Panc1 (cell line): Measurements from ENCODE around the gene TGM1. TPM values are rescaled to one million over a fixed set of nuclear protein-coding genes. Genes with fewer than 3 reads are reported as not detected.
"Not testable (repeated sequence)": the region's sequence is repeated elsewhere in the genome, so short reads cannot be mapped to it uniquely, and the experiment has no call there.

Experiments
- ATAC-seq: fragments of 200-7000 bp; cut with Tn5 transposase; 2 replicates; pipeline ENCODE4 v1.9.1; 2020; ENCODE audit warnings: mild to moderate bottlenecking, moderate library complexity
- BruUV-seq: library from RNA; stranded (reverse); fragments of 400-500 nt; replicated peaks from 2 replicates; lab custom pipeline; 2021; lab: Mats Ljungman, UMichigan
- CTCF ChIA-PET: fragments of 300-600 bp; sonication (Branson Sonifier 250); formaldehyde crosslinking; loops from one replicate; lab custom pipeline; 2022; ENCODE audit warnings: antibody characterized with exemption; lab: Charles Lee
- POLR2A ChIA-PET: fragments of 300-600 bp; sonication (Branson Sonifier 250); formaldehyde crosslinking; loops from one replicate; lab custom pipeline; 2022; ENCODE audit warnings: antibody characterized with exemption; lab: Charles Lee
- DNase-seq: peaks from one replicate; pipeline ENCODE4 v3.0.0-alpha.2; 2010; ENCODE audit warnings: low read depth, low spot score
- H3K27ac ChIP-seq: 2 replicates; pipeline ENCODE4 v1.5.1; 2011; ENCODE audit warnings: mild to moderate bottlenecking, low read length, inconsistent platforms
- H3K27me3 ChIP-seq: fragments of 200-500 bp; sonication (Bioruptor generic); 2 replicates; pipeline ENCODE4 v1.6.0; 2014; ENCODE audit warnings: low read length, inconsistent platforms; ENCODE audit not compliant: control insufficient read depth, insufficient read depth
- H3K36me3 ChIP-seq: fragments of 200-500 bp; sonication (Bioruptor generic); 2 replicates; pipeline ENCODE4 v1.5.1; 2014; ENCODE audit warnings: inconsistent platforms, mild to moderate bottlenecking, low read length, moderate library complexity; ENCODE audit not compliant: control insufficient read depth, insufficient read depth
- H3K4me1 ChIP-seq: 2 replicates; pipeline ENCODE4 v1.5.1; 2011; ENCODE audit warnings: inconsistent platforms, mild to moderate bottlenecking, low read length, moderate library complexity; ENCODE audit not compliant: control insufficient read depth, insufficient read depth
- H3K4me3 ChIP-seq, 2 experiments: 2 replicates each; pipeline ENCODE4 v1.5.1; 2011 to 2012; ENCODE audit warnings: low read depth in 2 of 2, low read length in 2 of 2, mild to moderate bottlenecking in 2 of 2, inconsistent platforms in 1 of 2, moderate library complexity in 1 of 2
- H3K9me3 ChIP-seq: fragments of 200-500 bp; sonication (Bioruptor generic); 2 replicates; pipeline ENCODE4 v1.5.1; 2014; ENCODE audit warnings: low read depth, mild to moderate bottlenecking, inconsistent platforms, low read length, moderate library complexity; ENCODE audit not compliant: control insufficient read depth, insufficient read depth
- CTCF ChIP-seq: fragments of 450-650 bp; IDR thresholded peaks from 2 replicates; pipeline ENCODE4 v1.5.1; 2017; ENCODE audit warnings: mild to moderate bottlenecking
- POLR2AphosphoS5 ChIP-seq: IDR thresholded peaks from 2 replicates; pipeline ENCODE4 v1.6.1; 2012; ENCODE audit warnings: mild to moderate bottlenecking, low read depth, low read length, moderate library complexity
- REST ChIP-seq, 2 experiments: IDR thresholded peaks; 2 replicates each; pipeline ENCODE4 v1.6.1; 2011 to 2012; ENCODE audit warnings: low read depth in 2 of 2, control low read depth in 1 of 2, low read length in 1 of 2, mild to moderate bottlenecking in 1 of 2, moderate library complexity in 1 of 2; ENCODE audit not compliant: insufficient read depth in 1 of 2
- SIN3A ChIP-seq: IDR thresholded peaks from 2 replicates; pipeline ENCODE4 v1.6.1; 2012; ENCODE audit warnings: low read depth, mild to moderate bottlenecking, low read length, moderate library complexity, borderline replicate concordance; ENCODE audit not compliant: insufficient read depth
- TCF7L2 ChIP-seq: IDR thresholded peaks from 2 replicates; pipeline ENCODE4 v1.6.1; 2011; ENCODE audit warnings: mild to moderate bottlenecking, low read depth, low read length, inconsistent platforms
- in situ Hi-C: cut with HindIII; loops from 2 replicates; pipeline ENCODE4 v1.10.0; 2016; ENCODE audit warnings: low sequenced_read_pairs, low pct_unique_long_range_greater_than_20kb
- intact Hi-C: fragments of 100-400 bp; cut with micrococcal nuclease; formaldehyde crosslinking; loops from one replicate; pipeline ENCODE4 v1.10.0; 2022; ENCODE audit not compliant: unreplicated experiment
- total RNA-seq: library from RNA; stranded (reverse); gene quantifications from one replicate; pipeline ENCODE4 v1.2.1, GENCODE V29; 2021; ENCODE audit not compliant: unreplicated experiment

The TGM1 gene
- total RNA-seq, 1 experiment from 2014 or later, result 2.3 TPM

DNA sequence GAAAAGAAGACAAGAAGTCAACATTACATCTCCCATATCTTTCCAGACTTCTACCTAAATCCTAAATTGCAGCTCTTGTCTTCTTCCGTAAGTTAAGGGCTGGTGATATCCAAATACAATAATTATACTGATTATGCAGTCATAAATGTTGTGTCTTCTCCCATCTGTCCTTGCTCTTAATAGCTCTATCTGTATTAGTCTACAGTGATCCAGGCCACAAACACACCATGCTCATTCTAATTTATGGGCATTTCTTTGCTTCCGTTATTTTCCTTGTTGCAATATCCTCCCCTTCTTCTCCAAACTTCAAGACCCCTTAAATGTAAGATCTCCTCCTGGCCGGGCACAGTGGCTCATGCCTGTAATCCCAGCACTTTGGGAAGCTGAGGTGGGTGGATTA lies 43.5 kb downstream of the TGM1 start:
- ChIA-PET CTCF (interaction anchor here (0.7 kb wide), 2 partner anchors 182 to 212 kb away, joined by 11 to 13 read pairs; no protein-coding TSS in a partner anchor), POLR2A (no interaction called here)

DNA sequence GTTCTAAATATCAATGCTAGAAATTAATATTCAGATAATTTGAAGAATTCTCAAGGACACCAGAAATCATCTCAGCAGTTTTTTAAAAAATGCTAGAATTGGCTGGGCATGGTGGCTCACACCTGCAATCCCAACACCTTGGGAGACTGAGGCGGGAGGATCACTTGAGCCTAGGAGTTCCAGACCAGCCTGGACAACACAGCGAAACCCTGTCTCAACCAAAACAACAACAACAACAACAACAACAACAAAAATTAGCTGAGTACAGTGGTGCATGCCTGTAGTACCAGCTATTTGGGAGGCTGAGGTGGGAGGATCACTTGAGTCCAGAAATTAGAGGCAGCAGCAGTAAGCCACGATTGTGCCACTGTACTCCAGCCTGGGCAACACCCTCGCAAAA lies 43.9 kb downstream of the TGM1 start:
- ChIA-PET CTCF (interaction anchor here (0.7 kb wide), 2 partner anchors 183 to 212 kb away, joined by 11 to 13 read pairs; no protein-coding TSS in a partner anchor), POLR2A (no interaction called here)
- Histone ChIP-seq H3K4me3 (no peak overlapping the region), H3K9me3 (no peaks in the 10 kb centered on the region), H3K27ac (no peak overlapping the region), H3K4me1 (peaks cover 3% of the 10 kb centered on the region), H3K36me3 (peaks cover 5% of the 10 kb centered on the region), H3K27me3 (no peaks in the 10 kb centered on the region)
- no peak for ATAC-seq
- no TSS peak for BruUV-seq
- intact Hi-C loops, result no loop called here
- TF ChIP-seq POLR2AphosphoS5 (no peak), REST (IDR thresholded peaks at IDR 0.05; ENCODE audit: insufficient read depth in 1 of 2, low read depth in 2 of 2, low read length in 1 of 2) (no peak), SIN3A (no peak), TCF7L2 (no peak), CTCF (no peak)
- DNase-seq, result no peak
- in situ Hi-C loops, result no loop called here

More for the DNA sequence above, 43.5 kb downstream of the TGM1 start:
- H3K9me3 ChIP-seq, result no peaks in the 10 kb centered on the region
- in situ Hi-C loops (no loop called here), intact Hi-C loops (no loop called here)
- DNase-seq (no peak), ATAC-seq (no peak)
- TF ChIP-seq CTCF (no peak), REST (IDR thresholded peaks at IDR 0.05; ENCODE audit: insufficient read depth in 1 of 2, low read depth in 2 of 2, low read length in 1 of 2) (no peak), TCF7L2 (no peak), POLR2AphosphoS5 (no peak), SIN3A (no peak)
- H3K4me1 ChIP-seq, result no peaks in the 10 kb centered on the region; the same call in none of the 2 replicates
- H3K4me3 ChIP-seq, result no peak overlapping the region
- peaks cover 5% of the 10 kb centered on the region for H3K36me3 ChIP-seq
- no TSS peak for BruUV-seq
- H3K27ac ChIP-seq, result no peak overlapping the region
- H3K27me3 ChIP-seq, result no peaks in the 10 kb centered on the region

DNA sequence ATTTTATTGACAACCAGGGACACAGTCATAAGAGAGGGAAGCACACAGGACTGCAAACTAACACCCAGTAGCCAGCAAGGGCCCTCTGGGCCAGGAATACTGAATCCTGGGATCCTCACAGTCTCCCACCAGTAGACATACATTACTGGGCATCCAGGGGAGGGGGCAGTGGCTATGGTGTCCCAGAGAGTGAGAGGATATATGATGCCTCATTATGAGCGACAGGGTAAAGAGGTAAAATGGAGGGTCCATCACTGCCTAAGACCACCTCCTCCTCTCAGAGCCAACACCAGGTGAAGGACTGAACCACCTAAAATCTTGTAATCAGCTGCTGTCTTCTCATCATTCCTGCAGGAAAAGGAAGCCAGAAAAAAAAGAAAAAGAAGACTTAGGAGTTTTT lies 46.1 kb downstream of the TGM1 start:
- H3K4me3 ChIP-seq, POLR2A ChIA-PET, BruUV-seq, H3K9me3 ChIP-seq, H3K27ac ChIP-seq, H3K27me3 ChIP-seq, ATAC-seq, H3K36me3 ChIP-seq, H3K4me1 ChIP-seq, DNase-seq, intact Hi-C loops, CTCF ChIA-PET, in situ Hi-C loops: not testable (repeated sequence)
